Right renal cortex interstitium (tissue), 3 donors: ENCODE data around the gene GATC. TPM values are rescaled to one million over a fixed set of nuclear protein-coding genes. Genes with fewer than 3 reads are reported as not detected.
A peak's percentile ranks its signal among the peaks of the same experiment; 100 is the strongest.
"Not testable (repeated sequence)": the region's sequence is repeated elsewhere in the genome, so short reads cannot be mapped to it uniquely, and the experiment has no call there.

Source experiments
- DNase-seq, 3 donors: peaks; one replicate each; pipeline ENCODE4 v3.0.0-alpha.2; 2013; ENCODE audit warnings: low read depth in 3 of 3, low spot score in 2 of 3
- polyA plus RNA-seq, 3 donors: library from polyadenylated mRNA; unstranded; fragments of 120-200 nt; gene quantifications; one replicate each; pipeline ENCODE4 v1.2.1, GENCODE V29; 2013; ENCODE audit not compliant: insufficient read length in 3 of 3

Gene GATC
- polyA plus RNA-seq, 3 donors = 32.7 to 34.3 (median 33.9) TPM

DNA sequence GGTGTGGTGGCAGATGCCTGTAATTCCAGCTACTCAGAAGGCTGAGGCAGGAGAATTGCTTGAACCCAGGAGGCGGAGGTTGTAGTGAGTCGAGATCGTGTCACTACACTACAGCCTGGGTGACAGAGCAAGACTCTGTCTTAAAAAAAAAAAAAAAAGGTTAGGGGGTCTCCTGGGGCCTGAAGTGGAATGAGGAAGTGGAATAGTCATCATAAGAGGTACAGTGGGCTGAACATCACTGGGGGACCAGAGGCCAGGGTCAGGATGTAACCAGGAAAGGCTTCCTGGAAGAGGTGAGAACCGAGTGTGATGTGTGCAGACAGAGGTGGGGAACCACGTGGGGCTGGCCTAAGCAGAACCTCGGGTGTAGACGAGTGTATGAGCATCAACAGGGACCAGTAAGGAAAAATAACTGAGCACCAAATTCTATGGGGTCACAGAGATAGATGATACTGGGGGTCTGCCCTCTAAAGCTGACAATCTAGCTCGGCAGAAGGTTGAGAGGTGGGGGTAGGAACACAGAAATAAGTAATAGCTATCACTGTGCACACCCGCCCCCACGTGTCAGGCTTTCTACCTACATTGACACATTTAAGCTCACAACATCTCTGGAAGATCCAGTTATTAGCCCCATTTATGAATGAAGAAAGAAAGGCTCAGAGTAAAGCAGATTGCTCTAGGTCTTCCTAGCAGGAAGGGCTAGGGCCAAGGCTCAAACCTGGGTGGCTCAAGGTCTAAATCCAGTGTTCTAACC is 13.3 kb upstream of the GATC start:
- DNase-seq = no peak

DNA sequence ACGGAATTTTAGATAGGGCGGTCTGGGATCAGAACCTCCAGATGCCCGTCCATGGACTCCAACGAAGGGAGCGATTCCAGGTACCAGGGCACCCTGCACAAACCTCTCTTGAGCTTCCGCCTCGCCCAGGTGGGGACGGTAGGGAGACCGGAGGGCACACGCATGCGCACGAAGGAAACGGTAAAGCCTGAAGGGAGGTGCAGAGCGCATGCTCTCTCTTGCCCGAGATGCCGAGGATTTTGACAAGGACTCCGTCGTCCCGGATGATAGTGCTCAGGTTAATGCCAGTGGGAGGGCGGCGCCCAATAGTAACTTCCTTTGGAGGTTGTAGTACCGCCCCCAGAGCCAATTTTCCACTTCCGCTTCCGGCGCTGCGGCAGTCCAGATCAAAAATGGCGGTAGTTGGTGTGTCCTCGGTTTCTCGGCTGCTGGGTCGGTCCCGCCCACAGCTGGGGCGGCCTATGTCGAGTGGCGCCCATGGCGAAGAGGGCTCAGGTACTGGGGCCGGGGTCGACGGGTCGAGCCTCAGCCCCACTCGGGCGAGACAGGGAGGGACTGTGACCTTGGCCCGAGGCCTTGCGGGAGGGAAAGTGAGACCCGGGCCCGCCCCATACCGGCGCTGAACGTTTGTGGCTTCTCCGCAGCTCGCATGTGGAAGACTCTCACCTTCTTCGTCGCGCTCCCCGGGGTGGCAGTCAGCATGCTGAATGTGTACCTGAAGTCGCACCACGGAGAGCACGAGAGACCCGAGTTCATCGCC is 8.3 kb upstream of the GATC start, which contains the start of gene COX6A1:
COX6A1 (plus strand) TSS at position 379 of the 760 bp plus-strand sequence; CDS start at position 393, 14 bp downstream.
- peak in 2 of 3 donors; percentile 85 to 89 for DNase-seq

DNA sequence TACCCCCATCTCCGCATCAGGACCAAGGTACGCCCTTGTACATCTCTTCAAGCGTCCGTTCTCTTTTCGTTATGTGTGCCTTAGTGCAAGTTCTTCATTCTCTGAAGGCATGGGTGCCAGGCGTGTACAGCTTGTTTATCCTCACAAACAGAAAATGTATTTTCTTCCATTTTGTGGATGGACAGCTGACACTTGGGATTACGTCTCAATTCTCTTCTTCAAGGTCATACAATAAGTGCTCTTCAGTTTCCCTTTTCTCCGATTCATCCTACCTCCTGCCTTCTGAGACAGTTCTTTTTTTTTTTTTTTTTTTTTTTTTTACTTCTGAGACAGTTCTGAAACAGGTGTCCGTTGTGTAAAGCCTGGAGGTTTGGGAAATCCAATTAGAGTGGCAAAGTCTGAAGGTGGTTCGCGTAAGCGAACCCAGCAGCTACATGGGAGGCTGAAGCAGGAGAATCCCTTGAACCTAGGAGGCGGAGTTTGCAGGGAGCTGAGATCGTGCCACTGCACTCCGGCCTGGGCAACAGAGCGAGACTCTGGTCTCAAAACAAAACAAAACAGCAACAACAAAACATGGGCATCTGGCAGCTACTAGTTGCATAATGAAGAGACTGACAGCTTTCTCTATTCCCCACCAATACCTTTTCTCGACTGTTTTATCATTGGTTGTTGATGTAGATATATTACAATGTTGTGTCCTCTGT is 7.6 kb upstream of the GATC start:
- no peak for DNase-seq

DNA sequence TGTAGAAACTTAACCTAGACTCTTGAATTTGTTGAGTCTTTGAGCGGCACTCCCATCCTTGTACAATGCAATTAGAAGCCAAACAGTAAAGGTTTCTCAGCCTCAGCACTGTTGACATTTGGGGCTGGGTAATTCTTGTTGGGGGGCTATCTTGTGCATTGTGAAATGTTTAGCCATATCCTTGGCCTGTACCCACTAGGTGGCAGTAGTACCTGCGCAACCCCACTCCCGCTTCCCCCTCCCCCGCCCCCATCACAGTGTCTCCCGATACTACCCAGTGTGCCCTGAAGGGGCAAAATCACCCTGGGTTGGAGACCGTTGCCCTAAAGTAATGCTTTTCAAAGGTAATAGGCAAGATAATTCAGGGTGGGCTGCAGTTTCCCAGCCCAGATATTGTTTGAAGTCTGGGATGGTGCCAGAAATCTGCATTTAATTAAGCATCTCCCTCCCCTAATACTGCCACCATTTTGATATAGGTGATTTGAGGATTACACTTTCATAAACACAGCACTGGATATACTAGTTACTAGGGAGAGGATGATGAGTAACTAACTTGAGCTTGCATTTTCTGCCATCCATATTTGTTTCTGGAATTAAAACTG is 6.5 kb upstream of the GATC start:
- peak in 1 of 3 donors; percentile 32 for DNase-seq

DNA sequence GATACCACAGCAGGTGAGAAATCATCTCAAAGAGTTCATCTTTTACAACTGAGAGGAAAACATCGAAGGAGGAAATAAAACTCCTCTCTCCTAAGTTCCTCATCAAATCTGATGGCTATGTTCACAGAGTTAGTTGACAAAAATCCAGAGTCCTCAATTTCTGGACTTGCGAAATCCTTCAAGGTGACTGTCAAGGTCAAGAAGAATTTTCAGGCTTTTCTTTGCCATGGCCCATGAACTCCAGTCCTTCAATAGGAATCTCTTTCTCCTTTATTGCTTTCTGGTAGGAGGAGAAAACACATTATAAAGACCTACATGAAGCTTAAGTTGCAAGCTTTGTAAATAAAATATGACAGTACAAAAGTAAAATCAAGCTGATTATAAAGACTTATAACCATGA is 1.6 kb upstream of the GATC start:
- no peak for DNase-seq

DNA sequence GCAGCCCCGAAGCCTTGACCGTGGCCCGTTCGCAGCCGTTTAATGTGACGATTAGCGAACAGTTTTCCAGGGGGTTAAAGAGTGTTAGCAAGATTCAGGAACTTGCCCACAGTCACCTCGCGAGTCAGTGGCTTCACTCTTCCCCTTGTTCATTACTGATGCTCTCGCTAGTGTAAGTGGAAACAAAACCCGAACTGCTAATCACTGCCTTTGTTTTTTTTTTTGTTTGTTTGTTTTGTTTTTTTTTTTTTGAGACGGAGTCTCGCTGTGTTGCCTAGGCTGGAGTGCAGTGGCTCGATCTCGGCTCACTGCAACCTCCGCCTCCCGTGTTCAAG is 567 bp downstream of the GATC start:
- DNase-seq = not testable (repeated sequence)

DNA sequence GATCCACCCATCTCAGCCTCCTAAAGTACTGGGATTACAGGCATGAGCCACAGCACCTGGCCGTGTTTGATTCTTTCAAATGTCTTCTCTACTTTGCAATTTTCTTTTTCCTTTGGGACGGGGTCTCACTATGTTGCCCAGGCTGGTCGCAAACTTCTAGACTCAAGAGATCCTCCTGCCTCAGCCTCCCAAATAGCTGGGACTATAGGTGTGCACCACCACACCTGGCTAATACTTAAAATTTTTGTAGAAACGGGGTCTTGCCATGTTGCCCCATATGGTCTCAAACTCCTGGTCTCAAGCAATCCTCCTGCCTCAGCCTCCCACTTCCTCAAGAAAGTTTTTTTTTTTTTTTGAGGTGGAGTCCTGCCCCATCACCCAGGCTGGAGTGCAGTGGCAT is 1.7 kb downstream of the GATC start:
- DNase-seq = no peak

DNA sequence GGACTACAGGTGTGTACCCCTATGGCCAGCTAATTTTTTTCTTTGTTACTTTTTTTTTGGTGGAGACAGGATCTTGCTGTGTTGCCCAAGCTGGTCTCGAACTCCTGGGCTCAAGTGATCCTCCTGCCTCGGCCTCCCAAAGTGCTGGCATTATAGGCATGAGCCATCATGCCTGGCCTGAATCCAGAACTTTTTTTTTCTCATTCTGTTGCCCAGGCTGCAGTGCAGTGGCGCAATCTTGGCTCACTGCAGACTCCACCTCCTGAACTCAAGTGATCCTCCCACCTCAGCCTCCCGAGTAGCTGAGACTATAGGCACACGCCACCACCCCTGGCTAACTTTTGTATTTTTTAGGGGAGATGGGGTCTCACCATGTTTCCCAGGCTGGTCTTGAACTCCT is 6.3 kb downstream of the GATC start:
- DNase-seq = not testable (repeated sequence)

DNA sequence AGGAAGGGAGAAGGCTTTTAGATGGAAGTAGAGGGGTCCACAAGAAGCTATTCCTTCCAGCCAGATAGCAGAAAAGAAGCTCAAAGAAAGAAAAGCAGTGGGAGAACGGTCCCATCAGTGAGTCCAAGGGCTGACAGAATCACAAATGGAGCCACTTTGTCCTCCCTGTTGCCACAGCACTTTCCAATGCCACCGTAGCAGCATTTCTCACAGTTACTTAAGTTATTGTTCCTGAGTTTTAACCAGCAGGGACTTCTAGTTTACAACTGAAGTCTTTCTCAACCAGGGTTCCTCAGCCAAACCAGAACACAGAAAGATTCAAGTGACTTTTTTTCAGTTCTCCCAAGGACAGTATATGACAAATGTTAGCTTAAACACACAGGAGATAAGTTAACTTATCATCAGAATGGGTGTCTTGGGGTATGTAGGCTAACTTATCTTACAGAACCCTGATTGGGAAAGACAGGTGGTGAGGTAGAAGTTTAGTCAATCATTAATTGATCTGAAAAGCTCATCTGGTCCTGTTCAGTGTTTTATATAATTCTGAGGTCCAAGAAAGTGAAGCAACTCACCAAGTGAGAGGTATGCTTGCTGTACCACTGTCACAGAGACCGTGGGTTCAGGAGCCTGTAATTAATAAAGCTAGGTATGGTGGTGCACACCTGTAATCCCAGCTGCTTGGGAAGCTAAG is 7.0 kb downstream of the GATC start:
- no peak for DNase-seq

DNA sequence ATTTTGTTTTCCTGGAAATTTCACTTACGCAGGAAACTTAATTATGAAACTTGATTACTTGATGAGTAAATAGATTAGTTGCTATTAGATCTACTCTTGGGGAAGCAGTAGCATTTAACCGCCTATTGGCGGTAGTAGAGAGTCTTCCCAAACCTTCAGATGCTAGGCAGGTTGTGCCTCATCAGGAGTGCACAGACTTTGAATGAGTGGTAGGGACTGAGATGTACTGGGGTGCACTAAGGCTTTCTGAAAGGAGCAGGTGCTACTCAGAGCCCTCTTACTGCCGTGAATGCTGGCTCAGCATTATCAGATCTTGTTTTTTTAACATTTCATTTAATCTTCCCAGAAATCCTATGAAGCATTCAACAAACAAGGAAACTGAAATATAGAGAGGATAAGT is 7.7 kb downstream of the GATC start:
- no peak for DNase-seq

DNA sequence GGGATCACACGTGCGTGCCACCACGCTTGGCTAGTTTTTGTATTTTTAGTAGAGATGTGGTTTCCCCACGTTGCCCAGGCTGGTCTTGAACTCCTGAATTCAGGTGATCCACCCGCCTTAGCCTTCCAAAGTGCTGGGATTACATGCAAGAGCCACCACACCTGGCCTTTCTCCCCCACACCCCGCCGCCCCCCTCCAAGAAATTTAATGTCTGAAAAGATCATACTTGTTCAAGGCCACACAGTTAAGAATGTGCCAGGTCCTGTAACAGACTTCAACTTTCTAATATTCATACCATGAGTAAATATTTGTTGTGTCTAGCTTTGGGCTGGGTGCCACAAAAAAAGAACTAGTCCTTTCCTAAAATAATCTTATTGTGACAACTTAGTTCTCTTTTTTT is 9.1 kb downstream of the GATC start:
- no peak for DNase-seq

DNA sequence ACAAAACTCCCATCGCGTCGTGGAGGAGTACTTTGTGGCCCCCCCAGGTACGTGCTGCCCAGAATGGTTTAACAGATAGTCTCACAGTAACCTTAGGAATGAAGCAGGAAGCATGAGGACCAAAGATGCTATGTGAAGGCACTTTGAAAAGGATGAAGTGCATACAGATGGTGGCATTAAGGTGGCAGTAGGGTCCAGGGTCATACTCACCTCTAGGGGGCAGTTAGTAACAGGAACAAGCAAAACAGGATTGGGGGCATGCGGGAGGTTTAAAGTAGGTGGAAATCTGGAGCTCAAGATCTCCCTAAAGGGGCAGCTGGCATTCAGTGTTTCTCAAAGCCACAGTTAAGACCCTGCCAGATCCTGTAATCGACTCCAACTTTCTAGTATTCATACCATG is 10.9 kb downstream of the GATC start:
- no peak for DNase-seq

DNA sequence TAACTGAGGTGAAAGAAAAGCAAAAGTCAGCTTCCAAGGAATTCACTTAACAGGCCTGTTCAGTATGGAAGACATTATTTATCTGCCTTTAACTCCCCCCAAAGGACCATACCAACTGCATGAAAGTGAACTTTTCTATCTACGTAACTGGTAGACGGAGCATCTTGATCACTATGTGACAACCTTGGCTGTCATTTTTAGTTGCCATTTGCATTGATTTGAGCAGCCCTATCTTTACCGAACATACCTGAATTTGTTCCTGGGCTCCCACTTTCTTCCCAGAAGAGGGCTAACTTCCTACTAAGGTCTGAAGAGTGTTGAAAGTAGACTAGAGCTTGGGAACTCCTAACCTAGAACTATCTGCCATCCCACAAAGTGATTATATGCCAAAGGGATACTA is 13.9 kb downstream of the GATC start:
- DNase-seq = no peak

DNA sequence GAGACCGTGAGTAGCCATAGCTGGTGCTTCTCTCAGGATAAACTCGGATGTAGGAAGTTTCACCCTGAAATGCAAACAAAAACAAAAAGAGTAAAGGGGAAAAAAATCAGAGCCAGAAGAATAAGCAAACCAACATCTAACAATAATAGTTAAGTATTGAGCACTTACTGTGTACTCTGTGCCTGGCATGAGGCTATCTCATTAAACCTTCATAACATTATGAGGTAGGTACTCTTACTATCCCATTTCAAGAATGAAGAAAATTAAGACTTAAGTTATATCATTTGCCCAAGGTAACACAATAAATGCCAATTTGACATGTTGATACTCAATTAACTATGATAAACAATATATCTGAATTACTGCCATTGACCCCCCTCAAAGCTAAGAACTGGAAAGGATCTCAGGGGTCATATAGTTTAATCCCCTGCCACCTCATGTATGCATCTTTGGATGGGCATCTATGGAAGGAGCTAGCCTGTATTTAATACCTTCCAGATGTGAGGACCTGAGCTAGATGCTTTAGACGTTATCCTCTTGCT is 15.9 kb downstream of the GATC start:
- DNase-seq = no peak

DNA sequence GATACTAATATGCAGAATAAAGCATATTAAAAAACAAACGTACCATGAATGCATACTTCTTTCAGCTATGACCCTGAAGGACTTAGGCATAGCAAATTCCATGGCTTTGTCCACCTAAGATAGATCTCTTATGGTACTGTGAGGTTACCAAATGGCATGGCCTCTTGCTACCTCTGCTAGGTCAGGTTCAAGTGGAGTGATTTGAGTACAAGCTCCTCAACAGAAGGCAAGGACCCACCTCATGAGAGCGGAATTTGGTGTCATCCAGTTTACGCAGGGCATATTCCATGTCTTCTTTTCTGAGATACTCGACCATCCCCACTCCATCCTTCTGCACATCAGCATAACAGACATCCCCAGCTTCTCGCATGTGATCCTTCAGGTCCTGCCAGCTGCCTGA is 17.5 kb downstream of the GATC start:
- DNase-seq = no peak

DNA sequence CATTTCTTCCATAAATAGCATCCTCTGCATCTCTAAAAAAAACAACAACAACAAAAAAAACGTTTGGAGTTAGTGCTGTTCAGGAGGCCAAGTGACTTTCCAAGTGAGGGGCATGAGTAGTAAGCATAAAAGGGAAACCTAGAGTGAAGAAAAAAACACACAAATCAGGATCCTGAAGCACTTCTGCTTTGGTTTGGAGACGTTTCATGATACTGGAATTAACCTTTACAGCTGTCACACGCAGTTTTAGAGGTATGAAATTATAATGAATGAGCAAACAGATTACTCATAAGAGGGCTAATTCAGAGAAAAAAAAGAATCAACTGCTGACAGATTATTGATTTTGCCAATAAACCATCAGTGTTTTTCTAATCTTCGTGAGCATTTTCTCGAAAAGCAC is 19.5 kb downstream of the GATC start:
- DNase-seq = no peak

DNA sequence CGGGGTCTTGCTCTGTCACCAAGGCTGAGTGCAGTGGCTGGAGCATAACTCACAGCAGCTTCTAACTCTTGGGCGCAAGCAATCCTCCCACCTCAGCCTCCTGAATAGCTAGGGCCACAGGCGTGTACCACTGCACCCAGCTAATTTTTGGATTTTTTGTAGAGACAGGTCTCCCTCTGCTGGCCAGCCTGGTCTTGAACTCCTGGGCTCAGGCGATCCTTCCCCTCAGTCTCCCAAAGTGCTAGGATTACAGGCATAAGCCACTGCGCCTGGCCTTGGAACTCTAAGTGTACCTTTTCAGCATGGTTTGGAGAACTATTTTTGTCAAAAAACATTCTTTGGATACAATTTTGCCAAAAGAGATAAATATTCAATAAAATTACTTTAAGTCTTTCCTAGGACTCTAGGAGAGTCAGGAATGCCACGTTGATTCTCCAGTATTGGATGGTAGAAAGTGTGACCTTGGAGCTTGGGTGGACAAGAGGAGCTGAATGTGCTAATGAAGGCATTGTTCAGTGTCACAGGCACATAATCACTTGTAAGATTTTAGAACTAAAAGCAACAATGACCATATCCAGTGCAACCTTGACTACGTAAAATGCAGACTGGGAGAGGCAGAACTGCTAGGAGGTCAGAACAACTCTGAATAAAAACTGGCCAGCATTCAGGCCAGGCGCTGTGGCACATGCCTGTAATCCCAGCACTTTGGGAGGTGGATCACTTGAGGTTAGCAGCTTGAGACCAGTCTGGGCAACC is 20.5 kb downstream of the GATC start:
- no peak for DNase-seq

DNA sequence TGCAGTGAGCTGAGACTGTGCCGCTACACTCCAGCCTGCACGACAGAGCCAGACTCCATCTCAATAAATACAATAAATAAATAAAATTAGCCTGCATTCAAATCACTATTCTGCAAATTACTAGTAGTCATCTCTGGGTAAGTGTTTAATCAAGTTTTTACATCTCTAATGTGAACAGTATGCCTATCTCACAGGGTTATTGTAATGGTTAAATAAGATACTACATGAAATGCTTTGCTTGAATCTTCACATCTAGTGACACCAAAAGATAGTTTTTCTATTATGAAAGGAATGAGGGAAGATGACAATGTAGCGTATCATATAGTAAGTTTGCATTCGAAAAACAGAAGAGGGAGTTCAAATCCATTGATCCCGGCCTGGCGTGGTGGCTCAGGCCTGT is 21.2 kb downstream of the GATC start:
- no peak for DNase-seq

DNA sequence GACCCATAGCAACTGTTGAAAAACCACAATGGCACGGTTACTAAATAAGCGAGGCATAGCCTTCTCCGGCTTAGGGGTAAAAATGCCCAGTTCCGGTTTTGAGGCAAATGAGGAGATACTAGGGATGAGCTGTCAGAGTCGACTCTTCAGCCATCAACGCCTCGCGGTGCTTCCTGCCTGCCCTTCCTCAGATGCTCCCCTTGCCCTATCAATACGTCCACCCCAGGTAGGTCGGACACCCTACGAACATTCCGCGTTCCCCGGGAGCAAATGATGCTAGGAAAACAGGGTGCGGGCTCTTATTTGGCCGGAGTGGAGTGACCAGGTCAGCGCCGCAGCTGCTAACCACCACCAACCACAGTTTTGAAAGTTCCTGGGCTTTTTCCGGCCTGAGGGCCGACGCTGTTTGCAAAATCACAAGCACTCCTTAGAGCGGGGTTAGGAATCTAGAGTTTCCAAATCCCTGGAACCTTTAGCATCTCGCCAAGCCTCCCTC is 22.1 kb downstream of the GATC start:
- DNase-seq = no peak
